ENCODE data around the gene CD59. TPM values are rescaled to one million over a fixed set of nuclear protein-coding genes. Genes with fewer than 3 reads are reported as not detected.
A peak's percentile ranks its signal among the peaks of the same experiment; 100 is the strongest.

The CD59 gene, protein sequence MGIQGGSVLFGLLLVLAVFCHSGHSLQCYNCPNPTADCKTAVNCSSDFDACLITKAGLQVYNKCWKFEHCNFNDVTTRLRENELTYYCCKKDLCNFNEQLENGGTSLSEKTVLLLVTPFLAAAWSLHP
- total RNA-seq (2011; cell fraction: chromatin; rRNA removed; ENCODE audit: low replicate concordance): 143 and 169 TPM in 2 replicates
- 151 TPM in 2 replicates for total RNA-seq (2011; cell fraction: nucleolus; rRNA removed)
- 143 and 167 TPM in 2 replicates for total RNA-seq (2011; cell fraction: nucleoplasm; rRNA removed)
- total RNA-seq (2014; rRNA removed) (38.1 and 59.9 TPM in 2 replicates), total RNA-seq (2014; rRNA removed; fragmentation: Illumina TruSeq; extraction: Trizol) (155 and 191 TPM in 2 replicates), total RNA-seq (2015; rRNA removed; fragmentation: Illumina TruSeq; extraction: Trizol) (95.2 and 104 TPM in 2 replicates), total RNA-seq (2021) (171 and 173 TPM in 2 replicates), polyA plus RNA-seq (2011; rRNA removed) (235 and 338 TPM in 2 replicates), polyA plus RNA-seq (2014; fragmentation: Illumina TruSeq; extraction: Trizol) (218 and 230 TPM in 2 replicates), polyA plus RNA-seq (2014; fragmentation: Nextera tagmentation; extraction: Ambion mirVana) (100 to 1,000 TPM; 283 to 287 TPM), polyA plus RNA-seq (2014; rRNA removed) (125 and 146 TPM in 2 replicates), polyA minus RNA-seq (2011; rRNA and poly(A)+ RNA removed) (172 and 217 TPM in 2 replicates), Bru-seq, nascent RNA (percentile 92 among the genes with signal in this experiment), BruChase-seq, experiment 1, labeled RNA remaining after a 2-hour chase (percentile 85 among the genes with signal in this experiment), BruChase-seq, experiment 2, labeled RNA remaining after a 6-hour chase (percentile 87 among the genes with signal in this experiment)
- polyA plus RNA-seq (2011; cell fraction: cytosol; rRNA removed): 175 and 195 TPM in 2 replicates
- 82.1 and 94.2 TPM in 2 replicates for polyA plus RNA-seq (2011; cell fraction: nucleus; rRNA removed)
- 117 and 172 TPM in 2 replicates for polyA plus RNA-seq (2012)
- polyA minus RNA-seq (2011; cell fraction: cytosol; rRNA and poly(A)+ RNA removed): 39.2 and 67.7 TPM in 2 replicates
- polyA minus RNA-seq (2011; cell fraction: nucleus; rRNA and poly(A)+ RNA removed): 23.2 and 27.7 TPM in 2 replicates
- long read RNA-seq, experiment 1, full-length matches to known transcripts: 215 of 276 reads
- long read RNA-seq, experiment 1, partial matches to known transcripts: 5 of 276 reads
- long read RNA-seq, experiment 1, other reads (novel, unspliced or antisense): 56 of 276 reads
- long read RNA-seq, experiment 2, full-length matches to known transcripts: 145 of 215 reads
- long read RNA-seq, experiment 2, partial matches to known transcripts: 16 of 215 reads
- long read RNA-seq, experiment 2, other reads (novel, unspliced or antisense): 54 of 215 reads
- long read RNA-seq, experiment 3, full-length matches to known transcripts: 109 of 127 reads
- long read RNA-seq, experiment 3, partial matches to known transcripts: 6 of 127 reads
- long read RNA-seq, experiment 3, other reads (novel, unspliced or antisense): 12 of 127 reads

DNA sequence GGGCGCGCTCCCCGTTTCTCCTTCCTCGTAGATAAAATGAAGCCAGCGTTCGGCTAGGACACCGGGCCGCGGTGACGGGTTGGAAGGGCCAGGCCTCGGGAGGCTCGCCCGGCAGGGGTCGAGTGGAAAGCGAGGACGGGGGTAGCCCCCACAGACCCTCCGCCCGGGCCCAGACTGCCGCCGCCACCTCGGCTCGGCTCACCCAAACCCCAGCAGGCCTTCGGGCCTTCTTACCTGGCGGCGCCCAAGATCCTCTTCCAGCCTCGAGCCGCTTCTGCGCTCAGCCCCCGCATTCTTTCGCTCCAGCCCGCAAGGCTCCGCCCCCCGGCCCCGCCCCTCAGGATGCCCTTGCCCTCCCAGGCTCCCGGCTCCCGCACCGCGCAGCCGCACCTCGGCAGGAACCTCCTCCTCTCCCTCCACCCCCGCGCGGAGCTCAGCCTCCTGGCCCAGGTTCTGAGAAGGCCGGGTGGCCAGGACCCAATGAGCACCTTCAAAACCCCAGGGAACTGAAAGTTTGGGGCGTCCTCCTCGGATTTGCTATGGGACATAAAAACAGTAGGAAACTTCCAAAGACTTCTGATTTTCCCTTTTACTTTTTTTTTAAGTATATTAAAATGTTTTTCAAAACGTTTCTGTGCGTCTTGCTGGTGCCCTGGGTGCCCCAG, at the start of gene CD59:
CD59 (minus strand) TSS at position 276 of the 665 bp plus-strand sequence. CDS start 13,978 bp downstream, outside the sequence.
- Histone ChIP-seq H3K9me1 (ENCODE audit: control insufficient read depth, insufficient read depth, low read length) (no peaks in the 10 kb centered on the region), H3K27me3 (ENCODE audit: control insufficient read depth in 2 of 2, insufficient read depth in 2 of 2, low read length in 2 of 2) (no peaks in the 10 kb centered on the region), H2AFZ (ENCODE audit: low read depth, low read length) (peak within 1 kb of the TSS; percentile 89), H3K27ac (ENCODE audit: extremely low read depth, low read depth, low read length) (peak within 1 kb of the TSS; percentile 90), H3K4me3 (peak within 1 kb of the TSS; percentile 79), H3K4me1 (replicated peaks in 1 of 2; ENCODE audit: control insufficient read depth in 2 of 2, insufficient read depth in 2 of 2, low read length in 2 of 2) (peaks cover 16 to 53% of the 10 kb centered on the region in 2 experiments; a peak in 4 of 5 replicates), H3K36me3 (ENCODE audit: control insufficient read depth, insufficient read depth, low read length) (peaks cover 16% of the 10 kb centered on the region), H3K79me2 (ENCODE audit: control insufficient read depth, insufficient read depth, low read length) (peaks cover 52% of the 10 kb centered on the region), H3K9me3 (replicated peaks; ENCODE audit: control insufficient read depth, insufficient read depth, low read depth, low read length) (no peaks in the 10 kb centered on the region; the same call in 1 of the 2 replicates), H4K20me1 (replicated peaks; ENCODE audit: control insufficient read depth, insufficient read depth, low read length) (peaks cover 11% of the 10 kb centered on the region; the same call in 1 of the 2 replicates), H3K4me2 (ENCODE audit: insufficient read depth, low read length) (peak within 1 kb of the TSS; percentile 95), H3K9ac (ENCODE audit: insufficient read depth in 1 of 2, low read depth in 2 of 2, low read length in 2 of 2) (peak within 1 kb of the TSS; percentile 81 to 95)
- FAIRE-seq (peak; percentile 65), DNase-seq (ENCODE audit: extremely low read depth in 1 of 4, low spot score in 3 of 4) (peak; percentile 96 to 98 (median 96)), ATAC-seq (peak; percentile 87)
- BruUV-seq (replicated peaks): no TSS peak
- WGBS (ENCODE audit: insufficient coverage, low coverage, missing lambda C conversion rate): 1% methylated on average over 26 of the region's 48 CpGs
- ChIA-PET POLR2A (interaction anchor here (0.5 to 3.1 kb wide), 10 partner anchors 10 to 489 kb away, joined by 3 to 18 read pairs (median 4); partner anchors contain the start of gene FBXO3), CTCF (ENCODE audit: low intra/inter-chr PET ratio) (interaction anchor here (1.1 kb wide), 1 partner anchor 20 kb away, joined by 3 read pairs; no protein-coding TSS in a partner anchor)
- intact Hi-C loops (cut with micrococcal nuclease): loop anchor here (2.0 kb wide), 2 partner anchors 13 to 575 kb away; partner anchors contain the start of gene CSTF3
- in situ Hi-C loops (cut with MboI): no loop called here
- TF ChIP-seq, protein P1, sequence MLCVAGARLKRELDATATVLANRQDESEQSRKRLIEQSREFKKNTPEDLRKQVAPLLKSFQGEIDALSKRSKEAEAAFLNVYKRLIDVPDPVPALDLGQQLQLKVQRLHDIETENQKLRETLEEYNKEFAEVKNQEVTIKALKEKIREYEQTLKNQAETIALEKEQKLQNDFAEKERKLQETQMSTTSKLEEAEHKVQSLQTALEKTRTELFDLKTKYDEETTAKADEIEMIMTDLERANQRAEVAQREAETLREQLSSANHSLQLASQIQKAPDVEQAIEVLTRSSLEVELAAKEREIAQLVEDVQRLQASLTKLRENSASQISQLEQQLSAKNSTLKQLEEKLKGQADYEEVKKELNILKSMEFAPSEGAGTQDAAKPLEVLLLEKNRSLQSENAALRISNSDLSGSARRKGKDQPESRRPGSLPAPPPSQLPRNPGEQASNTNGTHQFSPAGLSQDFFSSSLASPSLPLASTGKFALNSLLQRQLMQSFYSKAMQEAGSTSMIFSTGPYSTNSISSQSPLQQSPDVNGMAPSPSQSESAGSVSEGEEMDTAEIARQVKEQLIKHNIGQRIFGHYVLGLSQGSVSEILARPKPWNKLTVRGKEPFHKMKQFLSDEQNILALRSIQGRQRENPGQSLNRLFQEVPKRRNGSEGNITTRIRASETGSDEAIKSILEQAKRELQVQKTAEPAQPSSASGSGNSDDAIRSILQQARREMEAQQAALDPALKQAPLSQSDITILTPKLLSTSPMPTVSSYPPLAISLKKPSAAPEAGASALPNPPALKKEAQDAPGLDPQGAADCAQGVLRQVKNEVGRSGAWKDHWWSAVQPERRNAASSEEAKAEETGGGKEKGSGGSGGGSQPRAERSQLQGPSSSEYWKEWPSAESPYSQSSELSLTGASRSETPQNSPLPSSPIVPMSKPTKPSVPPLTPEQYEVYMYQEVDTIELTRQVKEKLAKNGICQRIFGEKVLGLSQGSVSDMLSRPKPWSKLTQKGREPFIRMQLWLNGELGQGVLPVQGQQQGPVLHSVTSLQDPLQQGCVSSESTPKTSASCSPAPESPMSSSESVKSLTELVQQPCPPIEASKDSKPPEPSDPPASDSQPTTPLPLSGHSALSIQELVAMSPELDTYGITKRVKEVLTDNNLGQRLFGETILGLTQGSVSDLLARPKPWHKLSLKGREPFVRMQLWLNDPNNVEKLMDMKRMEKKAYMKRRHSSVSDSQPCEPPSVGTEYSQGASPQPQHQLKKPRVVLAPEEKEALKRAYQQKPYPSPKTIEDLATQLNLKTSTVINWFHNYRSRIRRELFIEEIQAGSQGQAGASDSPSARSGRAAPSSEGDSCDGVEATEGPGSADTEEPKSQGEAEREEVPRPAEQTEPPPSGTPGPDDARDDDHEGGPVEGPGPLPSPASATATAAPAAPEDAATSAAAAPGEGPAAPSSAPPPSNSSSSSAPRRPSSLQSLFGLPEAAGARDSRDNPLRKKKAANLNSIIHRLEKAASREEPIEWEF (CRISPR knock-in tag; IDR thresholded peaks at IDR 0.05): no peak
- TF ChIP-seq, protein P2, sequence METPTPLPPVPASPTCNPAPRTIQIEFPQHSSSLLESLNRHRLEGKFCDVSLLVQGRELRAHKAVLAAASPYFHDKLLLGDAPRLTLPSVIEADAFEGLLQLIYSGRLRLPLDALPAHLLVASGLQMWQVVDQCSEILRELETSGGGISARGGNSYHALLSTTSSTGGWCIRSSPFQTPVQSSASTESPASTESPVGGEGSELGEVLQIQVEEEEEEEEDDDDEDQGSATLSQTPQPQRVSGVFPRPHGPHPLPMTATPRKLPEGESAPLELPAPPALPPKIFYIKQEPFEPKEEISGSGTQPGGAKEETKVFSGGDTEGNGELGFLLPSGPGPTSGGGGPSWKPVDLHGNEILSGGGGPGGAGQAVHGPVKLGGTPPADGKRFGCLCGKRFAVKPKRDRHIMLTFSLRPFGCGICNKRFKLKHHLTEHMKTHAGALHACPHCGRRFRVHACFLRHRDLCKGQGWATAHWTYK (CRISPR knock-in tag; IDR thresholded peaks at IDR 0.05): 0 out of 2 replicates have a peak, but pooled peaks have one; percentile 1
- TF ChIP-seq EGR1 (conservative IDR thresholded peaks at IDR 0.05) (peak; percentile 97), TBP (optimal IDR thresholded peaks at IDR 0.05; ENCODE audit: low read depth, low read length) (peak; percentile 61), MAZ (CRISPR knock-in tag; conservative IDR thresholded peaks at IDR 0.05 in 1 of 2, IDR thresholded peaks at IDR 0.05 in 1 of 2) (peak in 1 of 2 experiments; percentile 76; a peak in 2 of 4 replicates)

Measured in K562 (cell line).